Fibroblast of lung (primary cell): ENCODE measurements around the gene CAPSL. TPM values are rescaled to one million over a fixed set of nuclear protein-coding genes. Genes with fewer than 3 reads are reported as not detected.

Experiments
- DNase-seq, 2 donors: peaks; one replicate each; pipeline versions ENCODE4 v3.0.0 to v3.0.0-alpha.2; 2010; ENCODE audit warnings: low read depth in 2 of 2
- H2AFZ ChIP-seq: 2 replicates; pipeline ENCODE4 v1.5.1; 2012; ENCODE audit warnings: low read length, control low read depth, inconsistent platforms
- H3K27ac ChIP-seq: 2 replicates; pipeline ENCODE4 v1.5.1; 2011; ENCODE audit warnings: low read length, control low read depth; ENCODE audit not compliant: insufficient read depth
- H3K27me3 ChIP-seq: 2 replicates; pipeline ENCODE4 v1.5.1; 2011; ENCODE audit warnings: mild to moderate bottlenecking, low read length; ENCODE audit not compliant: control insufficient read depth, insufficient read depth
- H3K36me3 ChIP-seq: 2 replicates; pipeline ENCODE4 v1.5.1; 2011; ENCODE audit warnings: low read length; ENCODE audit not compliant: control insufficient read depth, insufficient read depth
- H3K4me1 ChIP-seq: 2 replicates; pipeline ENCODE4 v1.5.1; 2011; ENCODE audit warnings: low read length; ENCODE audit not compliant: control insufficient read depth, insufficient read depth; ENCODE audit errors: extremely low read depth
- H3K4me2 ChIP-seq: 2 replicates; pipeline ENCODE4 v1.5.1; 2011; ENCODE audit warnings: low read length, control low read depth; ENCODE audit not compliant: insufficient read depth; ENCODE audit errors: extremely low read depth
- H3K4me3 ChIP-seq, 4 experiments: fragments of 200-600 bp in 1 of 4; sonication (generic) in 1 of 4; replicated peaks in 1 of 4; 2 replicates each; pipeline ENCODE4 v1.5.1; 2011 to 2016; ENCODE audit warnings: low read length in 4 of 4, low read depth in 3 of 4, mild to moderate bottlenecking in 3 of 4, control low read depth in 2 of 4, inconsistent platforms in 1 of 4, mixed read lengths in 1 of 4; ENCODE audit not compliant: insufficient read depth in 1 of 4; ENCODE audit errors: control extremely low read depth in 1 of 4
- H3K79me2 ChIP-seq: 2 replicates; pipeline ENCODE4 v1.5.1; 2012; ENCODE audit warnings: mild to moderate bottlenecking, low read length, inconsistent platforms; ENCODE audit not compliant: control insufficient read depth, insufficient read depth
- H3K9ac ChIP-seq: 2 replicates; pipeline ENCODE4 v1.5.1; 2011; ENCODE audit warnings: mild to moderate bottlenecking, low read length, control low read depth; ENCODE audit not compliant: insufficient read depth
- H3K9me3 ChIP-seq: 2 replicates; pipeline ENCODE4 v1.5.1; 2012; ENCODE audit warnings: low read depth, low read length; ENCODE audit not compliant: control insufficient read depth, insufficient read depth
- H4K20me1 ChIP-seq: 2 replicates; pipeline ENCODE4 v1.5.1; 2011; ENCODE audit warnings: low read length; ENCODE audit not compliant: control insufficient read depth, insufficient read depth; ENCODE audit errors: extremely low read depth
- CTCF ChIP-seq, 2 donors: IDR thresholded peaks in 1 of 2; conservative IDR thresholded peaks in 1 of 2; 1 replicate in 1 of 2; 2 replicates in 1 of 2; pipeline ENCODE4 v1.5.1; 2011 to 2012; ENCODE audit warnings: low read length in 2 of 2, control low read depth in 1 of 2, inconsistent platforms in 1 of 2, low read depth in 1 of 2, mild to moderate bottlenecking in 1 of 2
- EZH2 ChIP-seq: IDR thresholded peaks from 2 replicates; pipeline ENCODE4 v1.5.1; 2012; ENCODE audit warnings: low read length, control low read depth, mild to moderate bottlenecking; ENCODE audit errors: missing control alignments
- polyA plus RNA-seq, 2 donors: library from polyadenylated mRNA; depleted of rRNA in 1 of 2; stranded (reverse) in 1 of 2; unstranded in 1 of 2; fragments of >200 nt; gene quantifications; 2 replicates each; pipeline ENCODE4 v1.2.1, GENCODE V29; 2011 to 2012; ENCODE audit warnings: missing spikeins in 1 of 2
- total RNA-seq: library from RNA; depleted of rRNA; stranded (reverse); fragments of >200 nt; gene quantifications from 2 replicates; pipeline ENCODE4 v1.2.1, GENCODE V29; 2014

CAPSL gene
- total and polyA plus RNA-seq, 2 donors (not counting 1 experiment from before 2014, with no cell fraction given) = 0.33 to 0.96 TPM

GRCh38 chr5:35880156-35880555 lies 58.3 kb downstream of the CAPSL start:
- H3K4me2 ChIP-seq = no peak overlapping the region
- H3K27ac ChIP-seq = no peak overlapping the region
- DNase-seq = no peak
- H3K9me3 ChIP-seq = no peaks in the 10 kb centered on the region
- peaks cover 1% of the 10 kb centered on the region for H3K36me3 ChIP-seq
- H2AFZ ChIP-seq = no peak overlapping the region
- H3K4me1 ChIP-seq = peaks cover 8% of the 10 kb centered on the region
- H4K20me1 ChIP-seq = no peaks in the 10 kb centered on the region
- no peak overlapping the region for H3K9ac ChIP-seq
- no peak for TF ChIP-seq EZH2
- no peak for TF ChIP-seq CTCF (conservative IDR thresholded peaks at IDR 0.05 in 1 of 2, IDR thresholded peaks at IDR 0.05 in 1 of 2; ENCODE audit: low read depth in 1 of 2, low read length in 2 of 2)
- H3K27me3 ChIP-seq = no peaks in the 10 kb centered on the region
- no peaks in the 10 kb centered on the region for H3K79me2 ChIP-seq
- no peak overlapping the region for H3K4me3 ChIP-seq

GRCh38 chr5:35879649-35880048 lies 58.8 kb downstream of the CAPSL start:
- H2AFZ ChIP-seq = no peak overlapping the region
- no peaks in the 10 kb centered on the region for H3K9me3 ChIP-seq
- DNase-seq = no peak
- H3K36me3 ChIP-seq = peaks cover 1% of the 10 kb centered on the region
- H3K27me3 ChIP-seq = no peaks in the 10 kb centered on the region
- no peak for TF ChIP-seq EZH2
- no peak for TF ChIP-seq CTCF (conservative IDR thresholded peaks at IDR 0.05 in 1 of 2, IDR thresholded peaks at IDR 0.05 in 1 of 2; ENCODE audit: low read depth in 1 of 2, low read length in 2 of 2)
- H3K4me3 ChIP-seq = no peak overlapping the region
- no peak overlapping the region for H3K9ac ChIP-seq
- no peaks in the 10 kb centered on the region for H4K20me1 ChIP-seq
- H3K79me2 ChIP-seq = no peaks in the 10 kb centered on the region
- no peak overlapping the region for H3K27ac ChIP-seq
- H3K4me1 ChIP-seq = peaks cover 6% of the 10 kb centered on the region
- H3K4me2 ChIP-seq = no peak overlapping the region

GRCh38 chr5:35879096-35879495 lies 59.3 kb downstream of the CAPSL start:
- TF ChIP-seq EZH2 (no peak), CTCF (conservative IDR thresholded peaks at IDR 0.05 in 1 of 2, IDR thresholded peaks at IDR 0.05 in 1 of 2; ENCODE audit: low read depth in 1 of 2, low read length in 2 of 2) (no peak)
- no peaks in the 10 kb centered on the region for H3K9me3 ChIP-seq
- H3K9ac ChIP-seq = no peak overlapping the region
- no peak overlapping the region for H3K27ac ChIP-seq
- no peak overlapping the region for H2AFZ ChIP-seq
- no peak for DNase-seq
- no peaks in the 10 kb centered on the region for H3K79me2 ChIP-seq
- no peaks in the 10 kb centered on the region for H3K27me3 ChIP-seq
- no peak overlapping the region for H3K4me2 ChIP-seq
- no peak overlapping the region for H3K4me3 ChIP-seq
- H3K4me1 ChIP-seq = peaks cover 5% of the 10 kb centered on the region
- no peaks in the 10 kb centered on the region for H4K20me1 ChIP-seq
- H3K36me3 ChIP-seq = peaks cover 3% of the 10 kb centered on the region
